Upper lobe of right lung (tissue), 1 donor: ENCODE measurements around the gene LAD1. TPM values are rescaled to one million over a fixed set of nuclear protein-coding genes. Genes with fewer than 3 reads are reported as not detected.
A peak's percentile ranks its signal among the peaks of the same experiment; 100 is the strongest.

Experiments used
- ATAC-seq: fragments of 200-7000 bp; cut with Tn5 transposase; one replicate; pipeline ENCODE4 v1.9.1; 2020; ENCODE audit warnings: mild to moderate bottlenecking, moderate library complexity
- DNase-seq: peaks from one replicate; pipeline ENCODE4 v3.0.0-alpha.2; 2020
- H3K27ac ChIP-seq: fragments of 200-600 bp; one replicate; pipeline ENCODE4 v1.8.0; 2022
- H3K27me3 ChIP-seq: fragments of 200-600 bp; one replicate; pipeline ENCODE4 v1.8.0; 2022; ENCODE audit warnings: mild to moderate bottlenecking
- H3K36me3 ChIP-seq: fragments of 200-600 bp; one replicate; pipeline ENCODE4 v1.8.0; 2022
- H3K4me1 ChIP-seq: fragments of 200-600 bp; one replicate; pipeline ENCODE4 v1.8.0; 2022
- H3K4me3 ChIP-seq: fragments of 200-600 bp; one replicate; pipeline ENCODE4 v1.8.0; 2022; ENCODE audit warnings: mild to moderate bottlenecking
- H3K9me3 ChIP-seq: fragments of 200-600 bp; one replicate; pipeline ENCODE4 v1.8.0; 2022
- intact Hi-C: fragments of 100-400 bp; cut with DNase I; formaldehyde crosslinking; loops from one replicate; pipeline ENCODE4 v1.11.0; 2022
- total RNA-seq: library from RNA; stranded (reverse); fragmentation: NEBNext Ultra II Directional; extraction: Animal tissue kit (Norgen Biotek cat#: 25700); gene quantifications from one replicate; pipeline ENCODE4 v1.2.1, GENCODE V29; 2021
- TF ChIP-seq, protein P1 (sequence below): fragments of 200-600 bp; IDR thresholded peaks from one replicate; pipeline ENCODE4 v1.8.0; 2022; ENCODE audit warnings: antibody characterized with exemption
- donor health status: DM: no; HTN: yes; CAD: no; lungs with severe emphysema.

LAD1 gene
- total RNA-seq, 1 donor from 2014 or later, result 42.6 TPM

DNA sequence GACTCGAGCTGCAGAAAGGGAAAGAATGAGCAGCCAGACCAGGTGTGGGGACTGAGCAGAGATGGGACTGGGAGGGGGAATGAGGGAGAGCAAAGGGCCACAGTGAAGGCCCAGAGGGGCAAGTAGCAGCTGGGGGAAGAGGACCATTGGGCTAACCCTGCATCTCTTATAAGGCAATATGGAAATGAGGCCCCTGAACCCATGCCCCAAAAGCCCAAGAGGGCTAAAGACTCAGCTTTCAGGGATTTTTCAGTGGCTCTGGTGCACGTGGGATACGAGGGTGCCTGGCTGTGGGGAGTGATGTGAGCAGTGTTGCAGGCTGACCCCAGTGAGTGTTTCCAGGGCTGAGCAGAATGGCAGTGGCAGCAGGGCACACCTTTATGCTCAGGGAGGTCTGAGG is 22.9 kb upstream of the LAD1 start:
- H3K4me3 ChIP-seq, result no peak overlapping the region
- no peaks in the 10 kb centered on the region for H3K36me3 ChIP-seq
- intact Hi-C loops, result no loop called here
- no peaks in the 10 kb centered on the region for H3K4me1 ChIP-seq
- DNase-seq, result no peak
- ATAC-seq, result no peak
- TF ChIP-seq, protein P1, sequence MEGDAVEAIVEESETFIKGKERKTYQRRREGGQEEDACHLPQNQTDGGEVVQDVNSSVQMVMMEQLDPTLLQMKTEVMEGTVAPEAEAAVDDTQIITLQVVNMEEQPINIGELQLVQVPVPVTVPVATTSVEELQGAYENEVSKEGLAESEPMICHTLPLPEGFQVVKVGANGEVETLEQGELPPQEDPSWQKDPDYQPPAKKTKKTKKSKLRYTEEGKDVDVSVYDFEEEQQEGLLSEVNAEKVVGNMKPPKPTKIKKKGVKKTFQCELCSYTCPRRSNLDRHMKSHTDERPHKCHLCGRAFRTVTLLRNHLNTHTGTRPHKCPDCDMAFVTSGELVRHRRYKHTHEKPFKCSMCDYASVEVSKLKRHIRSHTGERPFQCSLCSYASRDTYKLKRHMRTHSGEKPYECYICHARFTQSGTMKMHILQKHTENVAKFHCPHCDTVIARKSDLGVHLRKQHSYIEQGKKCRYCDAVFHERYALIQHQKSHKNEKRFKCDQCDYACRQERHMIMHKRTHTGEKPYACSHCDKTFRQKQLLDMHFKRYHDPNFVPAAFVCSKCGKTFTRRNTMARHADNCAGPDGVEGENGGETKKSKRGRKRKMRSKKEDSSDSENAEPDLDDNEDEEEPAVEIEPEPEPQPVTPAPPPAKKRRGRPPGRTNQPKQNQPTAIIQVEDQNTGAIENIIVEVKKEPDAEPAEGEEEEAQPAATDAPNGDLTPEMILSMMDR, result no peak
- no peaks in the 10 kb centered on the region for H3K27me3 ChIP-seq
- H3K27ac ChIP-seq, result no peak overlapping the region
- H3K9me3 ChIP-seq, result no peaks in the 10 kb centered on the region

DNA sequence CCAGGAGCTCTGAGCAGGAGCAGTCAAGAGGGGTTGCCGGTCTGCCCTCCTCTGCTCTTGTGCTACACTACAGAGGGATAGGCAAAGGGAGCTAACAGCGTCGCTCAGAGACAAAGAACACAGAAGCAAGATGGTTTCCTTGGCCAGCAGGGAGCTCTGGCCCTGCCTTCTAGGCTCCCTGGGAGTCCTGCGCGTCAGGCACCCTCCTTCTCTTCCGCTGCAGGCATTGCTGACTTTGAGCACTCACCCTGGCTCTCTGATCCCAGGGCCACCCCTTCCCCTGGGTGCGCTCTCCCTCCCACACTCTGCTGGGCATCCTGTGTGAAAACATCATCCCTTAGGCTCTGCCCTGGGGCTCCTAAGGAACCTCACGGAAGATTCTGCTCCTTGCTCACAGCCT is 21.9 kb upstream of the LAD1 start:
- H3K27me3 ChIP-seq, result no peaks in the 10 kb centered on the region
- H3K4me1 ChIP-seq, result no peaks in the 10 kb centered on the region
- DNase-seq (no peak), ATAC-seq (no peak)
- intact Hi-C loops, result no loop called here
- no peaks in the 10 kb centered on the region for H3K36me3 ChIP-seq
- TF ChIP-seq, protein P1, result no peak
- H3K9me3 ChIP-seq, result no peaks in the 10 kb centered on the region
- no peak overlapping the region for H3K27ac ChIP-seq
- H3K4me3 ChIP-seq, result no peak overlapping the region

GRCh38 chr1:201420608-201421002 is 21.5 kb upstream of the LAD1 start:
- no peaks in the 10 kb centered on the region for H3K36me3 ChIP-seq
- TF ChIP-seq, protein P1, result no peak
- no peak for ATAC-seq
- no peak overlapping the region for H3K4me3 ChIP-seq
- no peaks in the 10 kb centered on the region for H3K27me3 ChIP-seq
- no peak overlapping the region for H3K27ac ChIP-seq
- no peaks in the 10 kb centered on the region for H3K9me3 ChIP-seq
- peak; percentile 42 for DNase-seq
- H3K4me1 ChIP-seq, result no peaks in the 10 kb centered on the region
- intact Hi-C loops, result no loop called here

DNA sequence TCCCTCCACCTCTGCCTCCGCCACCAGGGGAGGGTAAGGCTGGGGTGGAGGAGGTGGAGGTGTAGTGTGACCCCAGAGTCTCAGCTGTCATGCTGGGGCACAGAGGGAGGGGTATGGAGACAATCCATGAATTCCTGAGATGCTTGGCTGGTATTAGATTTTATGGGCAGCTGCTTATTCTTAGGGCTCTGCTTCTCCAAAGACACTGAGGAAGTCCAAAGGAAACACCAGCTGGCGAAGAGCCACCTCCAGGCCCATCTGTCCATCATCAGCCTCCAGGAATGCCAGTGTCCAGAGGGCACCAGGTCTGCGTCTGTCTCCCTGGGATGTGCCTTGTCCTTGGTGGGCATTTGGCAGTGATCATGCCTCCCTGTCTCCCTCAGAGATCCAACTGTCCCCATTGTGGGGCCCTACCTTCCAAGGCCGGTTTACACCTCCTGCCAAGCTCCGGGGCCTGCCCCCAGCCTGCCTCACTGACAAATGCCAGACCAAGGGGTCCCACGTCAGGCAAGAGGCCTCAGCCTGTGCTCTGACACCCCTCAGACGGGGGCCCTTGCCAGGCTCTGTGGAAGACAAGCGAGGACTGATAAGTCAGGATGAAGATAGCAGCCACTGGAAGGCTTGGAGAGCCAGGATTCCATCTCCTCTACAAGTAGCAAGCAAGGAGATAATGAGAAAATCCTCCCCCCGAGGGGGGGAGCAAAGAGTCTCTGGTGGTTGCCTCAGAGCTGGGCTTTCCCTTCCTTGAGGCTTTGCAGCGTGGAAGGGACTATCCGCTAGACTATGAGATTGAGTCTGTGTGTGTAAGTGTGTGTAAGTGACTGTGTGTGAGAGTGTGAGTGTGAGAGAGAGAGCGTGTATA is 20.9 kb upstream of the LAD1 start:
- Histone ChIP-seq H3K9me3 (no peaks in the 10 kb centered on the region), H3K4me3 (no peak overlapping the region), H3K4me1 (no peaks in the 10 kb centered on the region), H3K27ac (no peak overlapping the region), H3K27me3 (no peaks in the 10 kb centered on the region), H3K36me3 (no peaks in the 10 kb centered on the region)
- intact Hi-C loops, result no loop called here
- TF ChIP-seq, protein P1, result no peak
- ATAC-seq, result no peak
- peak; percentile 48 for DNase-seq

GRCh38 chr1:201419256-201419655 is 20.1 kb upstream of the LAD1 start:
- DNase-seq (no peak), ATAC-seq (no peak)

More at GRCh38 chr1:201419256-201419655, 20.1 kb upstream of the LAD1 start:
- H3K9me3 ChIP-seq, result no peaks in the 10 kb centered on the region
- TF ChIP-seq, protein P1, result no peak
- no peak overlapping the region for H3K27ac ChIP-seq
- H3K27me3 ChIP-seq, result no peaks in the 10 kb centered on the region
- H3K4me3 ChIP-seq, result no peak overlapping the region
- no peaks in the 10 kb centered on the region for H3K36me3 ChIP-seq
- H3K4me1 ChIP-seq, result no peaks in the 10 kb centered on the region
- intact Hi-C loops, result no loop called here
